CD4-positive, CD25-positive, alpha-beta regulatory T cell (primary cell): ENCODE results near the gene PWP1. TPM values are rescaled to one million over a fixed set of nuclear protein-coding genes. Genes with fewer than 3 reads are reported as not detected.

ENCODE experiments used
- polyA plus RNA-seq, 4 donors: library from polyadenylated mRNA; unstranded; fragments of 300-500 nt; fragmentation: Illumina TruSeq; gene quantifications; one replicate each; pipeline ENCODE4 v1.2.3, GENCODE V29; 2021
- total RNA-seq: library from RNA; stranded (reverse); gene quantifications from one replicate; pipeline ENCODE4 v1.2.3, GENCODE V29; 2022

Gene PWP1
- total and polyA plus RNA-seq, 5 donors from 2014 or later = 24.6 to 110 (median 72.8) TPM

Other genes with a start within 250 kb of the PWP1 start
- 37.3 TPM for gene PRDM4, start 75.3 kb downstream of the PWP1 start, total RNA-seq
- gene PRDM4, start 75.3 kb downstream of the PWP1 start, polyA plus RNA-seq = 10 to 100 TPM; 12.7 to 15.5 (median 13.8) TPM
- gene ASCL4, start 88.9 kb downstream of the PWP1 start, total RNA-seq = not detected
- not detected for gene ASCL4, start 88.9 kb downstream of the PWP1 start, polyA plus RNA-seq